A549 (cell line): ENCODE measurements around the gene GNG14.

Experiments
- BHLHE40 ChIP-seq: IDR thresholded peaks from 2 replicates; pipeline ENCODE4 v1.6.1; 2012; ENCODE audit warnings: low read depth, low read length, inconsistent platforms
- JUNB ChIP-seq: fragments of >200 bp; sonication (Bioruptor Twin); formaldehyde crosslinking; IDR thresholded peaks from 2 replicates; pipeline ENCODE4 v1.6.1; 2016
- MYC ChIP-seq: IDR thresholded peaks from 2 replicates; pipeline ENCODE4 v1.6.1; 2012; ENCODE audit warnings: mild to moderate bottlenecking, inconsistent platforms, low read length, improper control_type of control experiment, borderline replicate concordance
- POLR2A ChIP-seq: IDR thresholded peaks from 2 replicates; pipeline ENCODE4 v1.6.1; 2012; ENCODE audit warnings: mild to moderate bottlenecking, low read length
- POLR2AphosphoS2 ChIP-seq: conservative IDR thresholded peaks from 2 replicates; pipeline ENCODE4 v1.6.1; 2012; ENCODE audit warnings: low read length, improper control_type of control experiment, inconsistent platforms
- RAD21 ChIP-seq, 2 experiments: fragments of >200 bp in 1 of 2; sonication (Bioruptor Twin) in 1 of 2; formaldehyde crosslinking in 1 of 2; IDR thresholded peaks in 1 of 2; conservative IDR thresholded peaks in 1 of 2; 2 replicates in 1 of 2; 3 replicates in 1 of 2; pipeline ENCODE4 v1.6.1; 2012 to 2018; ENCODE audit warnings: inconsistent platforms in 1 of 2
- ZNF302 ChIP-seq: fragments of 250-450 bp; sonication (Bioruptor Pico); IDR thresholded peaks from 2 replicates; pipeline ENCODE4 v1.9.0; 2021; ENCODE audit warnings: inconsistent platforms, mild to moderate bottlenecking, moderate library complexity
- TF ChIP-seq, protein P1 (sequence below): fragments of >200 bp; sonication (Bioruptor Twin); formaldehyde crosslinking; IDR thresholded peaks from 3 replicates; pipeline ENCODE4 v1.5.1; 2016

GRCh38 chr19:12672744-12673143, 15.1 kb upstream of the GNG14 start:
- TF ChIP-seq MYC (no peak), POLR2A (no peak), RAD21 (conservative IDR thresholded peaks at IDR 0.05 in 1 of 2, IDR thresholded peaks at IDR 0.05 in 1 of 2) (no peak), POLR2AphosphoS2 (no peak), JUNB (no peak), ZNF302 (CRISPR knock-in tag) (no peak), BHLHE40 (no peak)
- TF ChIP-seq, protein P1, sequence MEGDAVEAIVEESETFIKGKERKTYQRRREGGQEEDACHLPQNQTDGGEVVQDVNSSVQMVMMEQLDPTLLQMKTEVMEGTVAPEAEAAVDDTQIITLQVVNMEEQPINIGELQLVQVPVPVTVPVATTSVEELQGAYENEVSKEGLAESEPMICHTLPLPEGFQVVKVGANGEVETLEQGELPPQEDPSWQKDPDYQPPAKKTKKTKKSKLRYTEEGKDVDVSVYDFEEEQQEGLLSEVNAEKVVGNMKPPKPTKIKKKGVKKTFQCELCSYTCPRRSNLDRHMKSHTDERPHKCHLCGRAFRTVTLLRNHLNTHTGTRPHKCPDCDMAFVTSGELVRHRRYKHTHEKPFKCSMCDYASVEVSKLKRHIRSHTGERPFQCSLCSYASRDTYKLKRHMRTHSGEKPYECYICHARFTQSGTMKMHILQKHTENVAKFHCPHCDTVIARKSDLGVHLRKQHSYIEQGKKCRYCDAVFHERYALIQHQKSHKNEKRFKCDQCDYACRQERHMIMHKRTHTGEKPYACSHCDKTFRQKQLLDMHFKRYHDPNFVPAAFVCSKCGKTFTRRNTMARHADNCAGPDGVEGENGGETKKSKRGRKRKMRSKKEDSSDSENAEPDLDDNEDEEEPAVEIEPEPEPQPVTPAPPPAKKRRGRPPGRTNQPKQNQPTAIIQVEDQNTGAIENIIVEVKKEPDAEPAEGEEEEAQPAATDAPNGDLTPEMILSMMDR: no peak
